ENCODE results near the gene ARL15. TPM values are rescaled to one million over a fixed set of nuclear protein-coding genes. Genes with fewer than 3 reads are reported as not detected.

ARL15 gene
- total RNA-seq, 1 experiment from 2014 or later = 13.0 TPM

- no peak overlapping the region for H4K91ac ChIP-seq (ENCODE audit: insufficient read length, low read depth, low read length)
- Mint-ChIP-seq H3K36me3 (ENCODE audit: insufficient read depth in 1 of 3, low read depth in 3 of 3) (no peaks in the 10 kb centered on the region), H3K27ac (no peak overlapping the region), H3K9me3 (no peaks in the 10 kb centered on the region), H3K4me3 (no peak overlapping the region), H3K4me1 (peaks cover 2% of the 10 kb centered on the region in 2 experiments; a peak in 2 of 4 replicates), H3K27me3 (ENCODE audit: low read depth) (no peaks in the 10 kb centered on the region)
- TF ChIP-seq CTCF (conservative IDR thresholded peaks at IDR 0.05) = no peak
- no peak overlapping the region for H3T11ph ChIP-seq (ENCODE audit: low read length)
- no peaks in the 10 kb centered on the region for H3K4me1 ChIP-seq (ENCODE audit: insufficient read depth, low read length)
- H2BK120ac ChIP-seq (ENCODE audit: low read depth, low read length, poor library complexity, severe bottlenecking) = no peak overlapping the region
- no peak overlapping the region for H3K9ac ChIP-seq (ENCODE audit: extremely low read depth, insufficient read length, low read length)
- H3K23ac ChIP-seq (ENCODE audit: insufficient read length, low read depth, low read length) = no peak overlapping the region
- H2AFZ ChIP-seq (ENCODE audit: low read length) = no peak overlapping the region
- H2BK20ac ChIP-seq (ENCODE audit: low read depth, low read length, poor library complexity, severe bottlenecking) = no peak overlapping the region
- no peak overlapping the region for H2BK12ac ChIP-seq (ENCODE audit: insufficient read length, low read depth, low read length)
- H2BK15ac ChIP-seq (ENCODE audit: low read depth, low read length) = no peak overlapping the region
- no peaks in the 10 kb centered on the region for H3K9me3 ChIP-seq (ENCODE audit: control insufficient read depth, low read depth, low read length)
- no peaks in the 10 kb centered on the region for H3K79me1 ChIP-seq (ENCODE audit: insufficient read depth, low read depth, low read length, poor library complexity, severe bottlenecking)
- no peaks in the 10 kb centered on the region for H3K79me2 ChIP-seq (ENCODE audit: insufficient read depth, low read length)
- no peaks in the 10 kb centered on the region for H3K27me3 ChIP-seq (ENCODE audit: insufficient read depth, low read length)
- no peak overlapping the region for H2AK5ac ChIP-seq (ENCODE audit: insufficient read length, low read length)
- no peak overlapping the region for H3K27ac ChIP-seq (ENCODE audit: insufficient read length, low read depth, low read length)
- H3K23me2 ChIP-seq (ENCODE audit: insufficient read length, low read depth, low read length, poor library complexity, severe bottlenecking) = no peaks in the 10 kb centered on the region
- no peak overlapping the region for H3K56ac ChIP-seq (ENCODE audit: insufficient read length, low read depth, low read length)
- no peak for DNase-seq
- H4K5ac ChIP-seq (ENCODE audit: insufficient read length, low read depth, low read length) = no peak overlapping the region
- WGBS (ENCODE audit: extremely low coverage, insufficient read length, low lambda C conversion rate) = no CpG with 5 or more reads among the region's 3 CpGs
- no peak overlapping the region for H4K8ac ChIP-seq (replicated peaks; ENCODE audit: insufficient read length, low read depth, low read length)
- no peak overlapping the region for H3K18ac ChIP-seq (ENCODE audit: insufficient read length, low read depth, low read length)
- H2BK5ac ChIP-seq (ENCODE audit: insufficient read length, low read length) = no peak overlapping the region
- no peaks in the 10 kb centered on the region for H4K20me1 ChIP-seq (ENCODE audit: control insufficient read depth, insufficient read depth, insufficient read length)
- no peak overlapping the region for H3K4ac ChIP-seq (ENCODE audit: low read depth, low read length)
- H3K4me2 ChIP-seq (ENCODE audit: insufficient read depth, insufficient read length, low read length) = no peak overlapping the region
- no peak overlapping the region for H3K14ac ChIP-seq (ENCODE audit: insufficient read depth, low read length)
Measured at GRCh38 chr5:54162184-54162583, 148.2 kb downstream of the ARL15 start.
